Amniotic stem cell (primary cell): ENCODE measurements around the gene GJA1.

Experiments
- DNase-seq: peaks from one replicate; lab custom pipeline; 2025; lab: John Stamatoyannopoulos, UW

Gene GJA1

DNA sequence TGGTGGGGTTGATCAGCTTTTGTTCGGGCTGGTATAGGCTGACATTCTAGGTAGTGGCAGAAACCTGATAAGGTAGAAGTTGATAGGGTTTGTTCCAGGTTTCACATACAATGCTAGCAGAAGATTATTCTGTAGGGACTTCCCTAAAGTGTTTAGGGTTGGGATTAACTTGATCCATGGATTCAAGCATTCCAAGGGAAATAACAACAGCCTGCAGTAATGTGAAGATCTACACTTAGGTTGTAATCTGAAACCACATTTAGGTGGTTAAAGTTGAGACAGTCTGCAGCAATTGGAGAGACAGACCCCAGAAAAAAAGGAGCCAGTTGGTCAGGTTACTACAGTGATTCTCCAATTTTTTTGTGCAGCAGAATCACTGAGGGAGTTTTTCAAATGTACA is 56.1 kb downstream of the GJA1 start:
- no peak for DNase-seq

DNA sequence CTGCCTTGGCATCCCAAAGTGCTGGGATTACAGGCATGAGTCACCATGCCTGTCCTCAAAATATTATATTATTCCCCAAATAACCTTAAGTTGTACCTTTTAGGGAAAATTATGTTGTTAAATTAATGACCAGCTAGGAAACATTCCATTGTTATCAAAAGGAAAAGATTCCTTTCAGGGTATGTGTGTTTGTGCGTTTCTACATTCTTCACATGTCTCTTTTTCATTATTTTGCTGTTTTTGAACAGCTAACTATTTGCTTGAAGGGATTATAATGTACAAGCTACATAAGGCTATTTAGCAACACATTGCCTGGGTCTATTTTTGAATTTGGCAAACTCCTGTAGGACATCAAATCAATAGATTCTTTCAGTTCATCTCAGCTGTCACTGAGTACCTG is 57.1 kb downstream of the GJA1 start:
- DNase-seq: no peak

DNA sequence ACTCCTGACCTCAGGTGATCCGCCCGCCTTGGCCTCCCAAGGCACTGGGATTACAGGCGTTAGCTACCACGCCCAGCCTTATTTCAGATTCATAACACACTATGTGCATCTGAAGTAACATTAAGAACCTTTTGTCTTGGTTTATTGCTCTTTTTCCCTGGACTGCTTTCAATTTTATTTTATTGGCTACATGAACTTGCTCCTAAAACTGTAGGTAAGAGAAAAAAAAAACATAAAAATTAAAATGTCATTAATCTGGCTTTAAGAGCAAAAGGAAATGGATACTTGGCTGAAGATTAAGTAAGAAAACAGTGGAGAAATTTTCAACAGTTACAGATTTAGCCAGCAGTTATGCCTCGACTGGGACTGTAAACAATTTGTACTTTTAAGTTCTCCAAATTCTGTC is 62.5 kb downstream of the GJA1 start:
- no peak for DNase-seq

DNA sequence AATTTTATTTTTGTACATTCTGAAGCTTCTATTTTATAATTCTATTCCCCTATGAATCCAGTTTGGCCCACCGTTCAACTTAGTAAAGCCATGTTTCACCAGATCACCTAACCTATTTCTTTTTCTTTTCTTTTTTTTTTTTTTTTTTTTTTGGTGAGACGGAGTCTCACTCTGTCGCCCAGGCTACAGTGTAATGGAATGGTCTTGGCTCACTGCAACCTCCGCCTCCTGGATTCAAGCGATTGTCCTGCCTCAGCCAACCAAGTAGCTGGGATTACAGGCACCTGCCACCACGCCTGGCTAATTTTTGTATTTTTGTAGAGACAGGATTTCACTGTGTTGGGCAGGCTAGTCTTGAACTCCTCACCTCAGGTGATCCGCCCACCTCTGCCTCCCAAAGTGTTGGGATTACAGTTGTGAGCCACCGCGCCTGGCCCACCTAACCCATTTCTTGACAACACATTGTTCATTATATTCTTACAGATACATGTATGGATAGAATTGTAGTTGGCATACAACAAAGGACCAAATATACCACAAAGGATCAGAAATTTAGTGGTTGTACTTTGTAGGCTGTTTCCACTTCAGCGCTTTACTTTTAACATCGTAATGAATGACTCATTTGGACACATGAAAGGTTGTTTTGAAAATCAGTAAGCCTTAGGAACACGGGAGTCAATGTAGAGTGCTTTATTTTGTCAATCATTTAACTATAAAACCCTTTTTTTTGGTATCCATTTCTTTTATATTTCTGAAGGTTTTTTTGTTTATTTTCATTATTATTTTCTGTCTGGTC is 63.2 kb downstream of the GJA1 start:
- DNase-seq: no peak
